Activated CD4-positive, alpha-beta T cell treated with anti-CD3 and anti-CD28 coated beads, Interleukin-2, amount 50 U/mL, for 48 hours (primary cell): Measurements from ENCODE around the gene INTS1.
A peak's percentile ranks its signal among the peaks of the same experiment; 100 is the strongest.

Source experiments
- DNase-seq, 2 experiments: peaks; one replicate each; pipeline ENCODE4 v3.0.0-alpha.2; 2020

INTS1 gene

DNA sequence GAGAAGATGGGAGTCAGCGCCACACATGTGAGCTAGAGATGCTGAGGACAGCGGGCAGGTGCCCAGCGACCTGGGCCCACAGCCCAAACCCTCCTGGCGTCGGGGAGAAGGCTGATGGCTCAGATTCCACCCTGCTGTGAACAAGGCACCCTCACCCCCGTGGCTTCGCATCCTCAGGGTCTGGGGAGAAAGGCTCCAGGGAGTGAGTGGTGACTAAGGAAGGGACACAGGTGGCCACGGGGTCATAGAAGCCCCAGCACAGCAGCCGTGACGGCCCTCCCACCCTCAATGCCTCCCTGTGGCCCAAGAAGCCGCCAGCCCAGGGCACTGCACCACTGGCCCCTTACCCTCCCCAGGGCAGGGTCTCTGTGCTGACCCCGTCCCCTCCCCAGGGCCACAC is 19.6 kb downstream of the INTS1 start:
- DNase-seq = no peak

DNA sequence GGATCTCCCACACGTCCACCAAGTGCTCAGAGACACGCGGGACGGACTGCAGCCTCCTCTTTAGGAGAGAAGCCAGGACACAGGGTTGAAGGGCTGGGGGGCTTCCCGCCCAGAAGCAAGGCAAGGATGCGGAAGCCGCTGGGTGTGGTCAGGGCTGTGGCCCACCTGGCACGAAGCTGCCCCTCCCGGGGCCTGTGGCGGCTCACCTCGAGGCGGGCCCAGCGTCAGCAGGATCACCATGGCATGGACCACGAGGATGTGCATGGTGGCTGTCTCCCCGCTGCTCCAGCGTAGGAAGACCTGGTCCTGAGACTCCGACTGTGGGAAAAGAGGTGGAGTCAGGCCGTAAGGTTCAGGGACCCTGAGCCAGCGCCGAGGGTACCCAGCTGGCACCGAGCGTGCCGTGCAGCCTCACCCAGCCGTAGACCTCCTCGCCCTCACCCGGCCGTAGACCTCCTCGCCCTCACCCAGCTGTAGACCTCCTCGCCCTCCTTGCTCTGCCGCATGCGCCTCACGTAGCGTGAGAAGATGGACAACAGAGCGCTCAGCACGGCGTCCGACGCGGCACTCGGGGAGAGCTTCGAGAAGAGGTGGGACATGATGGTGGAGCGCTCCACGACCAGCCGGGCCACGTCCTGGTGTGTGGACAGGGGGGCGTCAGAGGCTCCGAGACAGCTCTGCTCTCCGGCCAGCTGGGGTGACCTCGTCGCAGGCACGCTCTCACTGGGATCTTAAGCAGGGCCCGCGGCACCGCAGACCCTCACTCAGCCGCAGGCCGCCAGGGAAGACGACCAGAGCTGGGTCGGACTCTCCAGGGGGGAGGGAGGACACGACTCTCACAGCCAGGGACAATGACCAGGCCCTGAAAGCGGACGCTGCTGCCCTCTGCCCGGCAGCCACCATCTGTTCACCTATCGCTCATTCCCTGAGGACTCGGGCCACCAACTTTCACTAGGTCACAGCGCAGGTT is 20.4 kb downstream of the INTS1 start:
- no peak for DNase-seq

DNA sequence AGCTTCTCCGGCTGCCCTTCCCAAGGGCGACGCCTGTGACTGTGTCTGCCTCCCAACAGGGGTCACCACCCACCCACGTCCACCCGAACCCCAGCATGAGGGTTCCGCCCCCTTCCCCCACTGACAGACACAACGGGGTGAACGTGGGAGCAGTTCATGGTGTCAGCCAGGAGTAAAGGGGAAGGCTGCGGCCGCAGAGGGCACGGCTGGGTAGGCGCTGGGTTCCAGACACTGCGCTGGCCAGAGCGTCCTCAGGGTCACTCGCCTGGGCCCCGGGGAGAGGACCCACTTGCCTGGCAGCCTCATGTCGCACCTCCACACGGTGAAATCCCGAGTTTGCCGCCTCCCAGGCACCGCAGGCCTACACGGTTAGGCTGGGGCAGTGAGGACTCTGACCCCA is 21.1 kb downstream of the INTS1 start:
- DNase-seq = no peak

DNA sequence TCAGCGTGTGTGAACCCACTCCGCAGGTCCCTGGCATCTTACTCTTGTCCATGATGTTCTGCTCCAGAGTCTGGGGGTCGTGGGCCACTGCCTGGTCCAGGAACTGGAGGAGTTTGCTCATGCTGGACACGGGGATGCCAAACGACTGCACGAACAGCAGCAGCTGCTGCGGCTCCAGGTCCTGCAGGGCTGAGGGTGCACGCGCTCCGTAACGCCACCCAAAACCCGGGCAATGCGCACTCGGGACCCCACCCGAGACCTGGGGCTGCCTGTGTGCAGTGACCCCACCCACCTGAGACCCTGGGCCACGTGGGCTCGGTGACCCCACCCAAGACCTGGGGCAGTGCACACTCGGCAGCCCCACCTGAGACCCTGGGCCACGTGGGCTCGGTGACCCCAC is 22.9 kb downstream of the INTS1 start:
- no peak for DNase-seq

DNA sequence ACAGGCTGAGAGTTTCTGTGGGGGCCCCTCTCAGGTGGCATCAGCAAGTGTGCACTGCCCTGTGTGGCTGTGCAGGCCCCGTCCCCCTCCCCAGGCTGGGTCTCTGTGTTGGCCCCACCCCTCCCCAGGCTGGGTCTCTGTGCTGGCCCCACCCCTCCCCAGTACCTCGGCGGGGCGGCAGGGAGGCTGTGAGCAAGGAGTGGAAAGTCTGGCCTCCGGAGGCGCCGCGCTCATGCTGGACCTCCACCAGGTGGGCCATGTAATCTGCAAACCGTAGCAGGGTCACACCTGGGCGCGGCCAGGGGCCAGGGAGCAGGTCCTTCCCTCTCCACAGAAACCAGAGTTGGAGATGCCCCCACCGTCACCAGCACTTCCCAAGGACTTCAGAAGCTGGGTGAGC is 23.5 kb downstream of the INTS1 start:
- DNase-seq = no peak

DNA sequence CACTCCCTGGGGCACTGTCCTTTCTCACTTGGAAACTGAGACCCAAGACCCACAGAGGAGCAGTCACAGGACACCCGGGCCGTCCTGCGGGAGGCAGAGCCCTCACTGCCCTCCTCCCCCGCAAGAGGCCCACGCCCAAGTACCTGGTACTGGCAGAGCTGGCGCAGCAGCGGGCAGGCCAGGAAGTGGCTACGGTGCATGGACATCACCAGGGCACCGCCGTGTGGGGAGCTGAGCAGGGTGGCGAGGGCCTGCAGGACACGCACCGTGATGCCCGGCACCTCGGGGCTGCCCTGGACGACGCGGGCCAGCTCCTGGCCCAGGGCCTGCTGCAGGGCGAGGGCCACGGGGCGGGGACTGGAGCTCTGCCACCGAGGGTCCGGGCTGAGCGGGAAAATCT is 24.9 kb downstream of the INTS1 start:
- no peak for DNase-seq

DNA sequence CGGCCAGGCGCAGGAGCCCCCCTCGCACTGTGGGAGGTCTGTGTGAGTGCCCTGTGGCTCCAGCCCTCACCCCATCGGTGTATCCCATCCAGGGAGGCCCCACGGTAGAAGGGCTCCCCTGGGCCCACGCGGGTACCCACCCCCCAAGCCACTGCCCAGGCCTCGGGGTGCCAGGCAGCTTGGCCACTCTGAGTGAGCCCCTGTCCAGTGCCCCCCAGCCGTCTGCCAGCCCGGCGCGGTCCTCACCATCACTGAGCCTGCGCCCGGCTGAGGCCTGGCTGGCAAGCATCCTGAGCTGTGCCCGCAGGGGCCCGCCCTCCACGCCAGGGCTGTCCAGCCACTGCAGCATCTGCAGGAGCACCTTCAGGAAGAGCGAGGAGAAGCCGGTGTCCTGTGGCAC is 25.7 kb downstream of the INTS1 start:
- no peak for DNase-seq

DNA sequence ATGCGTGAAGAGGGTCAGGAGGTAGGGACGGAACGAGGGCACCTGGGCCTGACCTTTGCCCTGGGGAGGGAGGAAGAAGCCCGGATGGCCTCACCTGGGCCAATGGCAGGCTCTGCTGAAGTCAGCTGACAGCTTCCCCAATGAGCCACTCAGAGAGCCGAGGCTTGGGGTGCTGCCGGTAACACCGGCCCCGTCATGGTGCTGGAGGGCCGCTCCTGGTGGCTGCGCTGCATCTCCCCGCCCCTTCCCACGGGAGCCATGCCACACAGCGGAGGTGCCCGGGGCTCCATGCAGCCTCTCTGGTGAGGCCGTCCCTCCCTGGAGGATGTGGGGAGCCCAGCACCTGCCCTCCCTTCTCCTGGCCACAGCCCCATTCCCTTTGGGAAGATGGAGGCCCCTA is 27.3 kb downstream of the INTS1 start:
- no peak for DNase-seq

DNA sequence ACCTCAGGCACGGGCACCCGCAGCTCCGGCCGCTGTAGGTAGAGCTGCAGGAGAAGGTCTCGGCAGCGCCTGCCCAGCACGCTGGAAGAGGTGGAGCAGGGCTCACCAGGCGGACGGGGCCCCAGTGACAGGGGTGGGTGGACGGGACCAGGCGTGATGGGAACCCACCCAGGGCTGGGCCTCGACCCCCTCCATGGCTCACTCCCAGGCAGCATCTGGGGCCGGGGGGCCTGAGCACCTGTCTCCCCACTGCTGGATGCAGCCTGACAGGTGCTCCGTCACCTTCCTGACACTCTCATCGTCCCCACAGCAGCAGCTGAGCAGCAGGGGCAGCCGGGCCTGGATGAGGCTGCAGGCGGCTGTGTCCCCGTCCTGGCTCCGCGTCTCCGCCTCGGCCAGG is 28.2 kb downstream of the INTS1 start:
- no peak for DNase-seq

DNA sequence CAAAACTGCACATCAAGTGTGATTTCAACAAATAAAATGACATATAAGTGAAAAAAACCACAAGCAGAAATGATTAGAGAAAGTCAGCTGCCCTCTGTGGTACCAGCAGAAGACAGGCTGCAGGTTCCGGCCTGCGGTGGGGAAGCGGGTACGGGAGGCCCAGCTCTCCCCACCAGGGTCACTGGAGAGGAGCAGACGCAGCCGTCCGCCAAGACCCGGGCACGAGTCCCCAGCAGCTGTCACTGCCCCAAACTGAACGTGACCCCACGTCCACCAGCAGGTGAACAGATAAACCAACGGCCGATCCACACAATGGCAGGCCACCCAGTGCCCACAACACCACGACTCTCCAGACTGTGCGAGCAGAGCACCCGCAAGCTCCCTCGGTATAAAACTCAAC is 28.8 kb downstream of the INTS1 start:
- no peak for DNase-seq

DNA sequence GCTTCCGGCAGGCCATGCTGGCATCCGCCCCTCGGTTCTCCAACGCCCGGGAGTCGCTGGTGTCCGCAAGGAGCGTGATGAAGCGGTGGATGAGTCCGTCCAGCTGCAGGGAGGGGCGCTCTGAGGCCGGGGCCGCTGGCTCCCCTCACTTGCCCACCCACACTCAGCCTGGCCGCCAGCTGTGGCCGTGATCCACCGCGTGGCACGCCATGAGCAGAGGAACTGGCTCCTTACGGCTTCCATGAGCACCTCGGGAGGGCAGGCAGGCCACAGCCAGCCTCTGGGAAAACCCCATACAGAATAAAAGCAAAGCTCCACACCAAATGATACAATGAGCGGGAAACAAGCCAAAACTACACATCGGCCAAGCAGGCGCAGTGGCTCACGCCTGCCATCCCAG is 29.5 kb downstream of the INTS1 start:
- DNase-seq = no peak

DNA sequence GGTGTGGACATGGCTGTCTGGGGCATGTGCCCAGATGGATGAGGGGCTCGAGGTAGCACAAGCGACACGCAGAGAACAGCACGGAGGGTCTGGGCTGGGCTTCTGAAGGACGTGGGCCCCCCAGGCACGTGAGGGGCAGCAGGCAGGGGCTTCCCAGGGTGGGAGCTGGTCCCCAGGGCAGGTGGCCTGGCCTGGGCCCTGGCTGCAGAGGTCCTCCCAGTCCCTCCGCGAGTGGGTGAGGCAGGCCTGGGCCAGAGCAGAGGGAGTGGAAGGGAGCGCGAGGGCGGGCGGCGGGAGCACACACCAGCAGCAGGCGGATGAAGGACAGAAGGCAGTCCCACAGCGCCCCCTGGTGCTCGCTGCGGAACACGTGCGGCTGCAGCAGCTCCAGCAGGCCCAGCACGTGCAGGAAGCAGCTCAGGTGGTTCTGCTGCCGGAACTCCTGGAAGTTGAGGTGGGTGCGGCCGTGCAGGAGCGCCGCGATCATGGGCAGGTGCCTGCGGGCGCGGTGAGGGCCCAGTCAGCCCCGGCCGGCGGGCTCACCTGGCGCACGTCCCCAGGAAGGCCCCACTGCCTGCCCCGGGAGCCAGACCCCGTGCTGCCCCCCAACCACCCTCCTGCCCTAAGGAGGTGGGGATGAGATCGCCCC is 30.2 kb downstream of the INTS1 start:
- DNase-seq = peak; percentile 89 to 90

DNA sequence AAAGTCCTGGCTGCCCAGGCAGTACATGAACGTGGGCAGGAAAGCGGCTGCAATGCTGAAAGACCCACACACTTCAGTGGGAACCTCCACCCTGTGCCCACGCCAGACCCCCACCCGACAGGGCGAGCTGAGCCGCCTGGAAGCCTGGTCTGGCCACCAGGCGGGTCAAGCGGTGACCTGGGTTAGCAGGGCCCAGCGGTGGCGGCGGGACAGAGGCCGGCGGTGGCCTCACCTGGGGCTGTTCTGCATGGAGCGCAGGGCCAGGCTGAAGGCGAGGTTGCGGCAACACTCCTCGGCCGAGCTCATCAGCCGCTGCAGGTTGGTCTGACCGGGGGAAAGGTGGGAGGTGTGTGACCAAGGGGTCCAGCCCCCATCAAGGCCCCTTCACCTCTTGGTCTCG is 33.3 kb downstream of the INTS1 start:
- no peak for DNase-seq

DNA sequence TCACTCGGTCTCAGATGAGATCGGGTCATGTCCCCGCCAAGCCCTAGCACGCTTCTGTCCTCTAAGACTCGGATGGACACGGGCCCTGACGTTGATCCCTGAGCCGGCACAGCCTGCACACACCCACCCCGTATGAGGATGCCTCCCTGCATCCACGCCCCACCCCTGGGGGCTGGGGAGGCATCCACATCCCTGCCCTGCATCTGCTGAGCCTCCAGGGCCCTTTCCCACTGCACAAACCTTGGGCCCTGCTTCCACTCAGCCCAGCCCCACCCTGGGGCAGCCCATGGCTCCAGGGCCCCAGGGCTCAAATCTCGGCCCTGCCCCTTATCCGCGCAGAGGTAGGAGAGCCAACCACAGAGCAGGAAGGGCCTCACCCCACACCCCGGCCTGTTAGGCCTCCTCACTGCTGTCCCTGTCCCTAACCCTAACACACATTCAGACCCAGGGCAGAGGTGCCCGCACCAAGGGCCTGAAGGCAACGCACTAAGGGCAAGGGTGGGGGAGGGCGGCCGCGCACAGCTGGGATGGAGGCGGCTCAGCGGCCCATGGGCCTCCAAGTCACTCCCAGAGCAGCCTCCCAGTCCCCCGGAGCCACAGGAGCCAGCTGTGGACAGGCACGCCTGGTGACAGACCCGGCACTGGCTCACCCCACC is 35.4 kb downstream of the INTS1 start:
- no peak for DNase-seq

DNA sequence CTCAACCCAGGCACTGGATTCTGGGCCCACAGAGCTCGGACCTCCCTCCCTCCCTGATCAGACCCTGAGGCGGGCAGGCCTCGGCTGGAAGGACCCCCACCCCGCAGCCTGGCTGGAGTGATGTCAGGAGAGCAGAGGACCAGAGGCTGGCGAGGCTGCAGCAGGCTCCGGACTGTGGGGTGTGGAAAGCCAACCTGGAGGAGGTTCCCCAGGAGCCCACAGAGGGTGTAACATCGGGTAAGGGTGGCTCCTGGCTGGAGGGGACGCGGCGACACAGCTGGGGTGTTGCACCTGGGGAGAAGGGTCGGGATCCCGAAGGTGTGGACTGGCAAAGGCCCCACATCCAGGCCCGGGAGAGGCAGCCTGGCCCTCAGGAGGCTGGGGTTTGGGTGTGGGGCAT is 36.0 kb downstream of the INTS1 start:
- no peak for DNase-seq

DNA sequence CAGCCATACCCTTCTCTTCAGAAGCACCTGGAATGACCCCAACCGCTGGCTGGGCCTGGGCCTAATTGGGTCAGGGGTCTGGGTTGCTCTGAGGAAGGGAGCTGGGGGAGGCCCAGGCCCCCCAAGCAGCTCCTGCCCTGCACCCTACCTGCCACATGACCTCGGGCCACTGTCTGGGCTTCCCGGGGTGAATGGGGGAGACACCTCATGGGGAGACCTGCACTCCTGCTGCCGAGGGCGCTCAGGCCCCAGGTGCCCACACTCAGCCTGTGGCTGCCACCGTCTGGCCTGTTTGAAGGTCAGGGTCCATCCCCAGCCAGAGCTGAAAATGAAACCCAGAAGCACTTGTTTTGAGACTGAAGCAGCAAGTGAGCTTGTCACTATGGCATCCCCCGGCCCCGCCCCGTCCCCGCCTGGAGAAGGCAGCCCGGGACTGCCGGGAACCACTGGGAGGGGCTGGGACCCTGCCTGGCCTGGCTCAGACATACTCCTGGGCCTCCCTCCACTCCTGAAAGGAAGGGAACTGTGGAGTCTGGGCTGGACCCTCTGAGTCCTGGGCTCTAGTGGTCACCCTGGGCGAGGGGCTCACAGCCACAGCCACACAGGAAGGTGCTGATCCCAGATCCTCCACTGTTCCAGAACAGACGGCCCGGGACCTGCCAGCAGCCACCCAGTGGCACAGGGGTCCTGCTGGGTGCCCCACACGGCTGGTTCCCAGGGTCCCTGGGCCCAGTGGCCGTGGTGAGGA is 37.5 kb downstream of the INTS1 start:
- no peak for DNase-seq

DNA sequence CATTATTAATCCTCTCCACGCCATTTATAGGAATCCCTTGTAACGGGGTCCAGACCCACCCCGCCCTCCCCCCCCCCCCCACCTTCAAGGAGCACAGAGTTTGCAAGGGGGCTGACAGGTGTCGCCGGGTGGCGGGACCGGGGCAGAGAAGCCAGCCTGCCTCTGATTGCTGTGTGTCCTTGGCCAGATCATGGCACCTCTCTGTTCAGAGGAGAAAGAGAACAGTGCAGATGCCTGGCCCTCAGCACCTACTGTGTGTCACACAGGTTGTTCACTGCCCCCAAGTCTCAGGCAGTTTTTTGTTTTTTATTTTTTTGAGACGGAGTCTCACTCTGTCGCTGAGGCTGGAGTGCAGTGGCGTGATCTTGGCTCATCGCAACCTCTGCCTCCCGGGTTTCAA is 39.5 kb downstream of the INTS1 start:
- DNase-seq = no peak

DNA sequence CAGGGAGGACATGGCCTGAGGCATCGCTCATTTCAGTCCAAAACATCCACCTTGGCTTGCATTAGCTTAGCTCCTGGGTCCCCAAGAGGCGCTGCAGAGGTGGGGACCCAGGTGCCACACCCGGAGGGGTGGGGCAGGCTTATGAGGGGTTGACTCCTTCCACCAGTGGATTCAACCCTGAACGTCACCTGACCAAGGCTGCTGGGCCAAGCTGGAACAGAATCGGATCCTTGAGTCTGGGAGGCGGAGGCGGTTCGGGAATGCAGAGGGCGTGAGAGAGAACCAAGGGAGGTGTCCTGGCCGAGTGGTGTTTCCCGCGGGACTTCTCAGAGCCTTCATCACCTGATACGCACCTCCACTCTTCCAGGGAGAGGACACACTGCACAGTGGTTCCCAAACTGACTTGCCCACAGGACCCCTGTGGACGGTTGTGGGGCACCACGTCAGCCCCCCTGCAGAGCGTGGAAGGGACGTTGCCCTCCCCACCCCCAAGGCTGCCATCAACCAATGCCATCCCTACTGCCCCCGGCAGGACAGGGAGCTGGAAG is 40.4 kb downstream of the INTS1 start:
- no peak for DNase-seq

DNA sequence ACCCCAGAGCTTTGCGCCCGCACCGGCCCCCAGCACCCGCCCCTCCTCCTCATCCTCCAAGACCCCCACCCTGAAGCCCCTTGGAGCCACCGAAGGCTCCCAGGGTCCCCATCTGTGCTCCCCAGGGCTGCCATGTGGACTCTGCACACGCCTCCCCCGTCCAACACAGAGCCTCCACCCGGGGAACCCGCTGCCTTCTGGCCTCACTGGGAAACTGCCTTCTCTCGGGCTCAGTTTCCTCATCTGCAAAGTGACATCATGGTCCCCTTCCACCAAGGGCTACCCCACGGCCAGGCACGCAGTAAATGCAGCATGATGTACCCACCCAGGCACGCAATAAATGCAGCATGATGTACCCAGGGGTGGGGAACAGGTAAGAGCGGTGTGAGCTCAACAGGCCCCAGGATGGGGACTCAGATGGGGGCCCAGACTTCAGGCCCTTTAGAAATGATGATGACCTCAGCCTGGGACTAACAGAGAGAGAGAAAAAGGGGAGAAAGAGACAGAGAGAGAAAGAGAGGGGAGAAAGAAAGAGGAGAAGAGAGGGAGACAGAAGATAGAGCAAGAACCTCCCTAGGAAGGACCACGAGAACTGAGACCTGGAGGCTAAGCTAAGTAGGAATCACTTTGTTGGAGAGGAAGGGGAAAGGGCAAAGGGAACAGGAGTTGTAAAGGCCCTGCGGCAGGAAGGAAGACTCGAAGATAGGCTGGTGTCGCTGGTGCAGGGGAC is 42.4 kb downstream of the INTS1 start:
- DNase-seq = no peak

DNA sequence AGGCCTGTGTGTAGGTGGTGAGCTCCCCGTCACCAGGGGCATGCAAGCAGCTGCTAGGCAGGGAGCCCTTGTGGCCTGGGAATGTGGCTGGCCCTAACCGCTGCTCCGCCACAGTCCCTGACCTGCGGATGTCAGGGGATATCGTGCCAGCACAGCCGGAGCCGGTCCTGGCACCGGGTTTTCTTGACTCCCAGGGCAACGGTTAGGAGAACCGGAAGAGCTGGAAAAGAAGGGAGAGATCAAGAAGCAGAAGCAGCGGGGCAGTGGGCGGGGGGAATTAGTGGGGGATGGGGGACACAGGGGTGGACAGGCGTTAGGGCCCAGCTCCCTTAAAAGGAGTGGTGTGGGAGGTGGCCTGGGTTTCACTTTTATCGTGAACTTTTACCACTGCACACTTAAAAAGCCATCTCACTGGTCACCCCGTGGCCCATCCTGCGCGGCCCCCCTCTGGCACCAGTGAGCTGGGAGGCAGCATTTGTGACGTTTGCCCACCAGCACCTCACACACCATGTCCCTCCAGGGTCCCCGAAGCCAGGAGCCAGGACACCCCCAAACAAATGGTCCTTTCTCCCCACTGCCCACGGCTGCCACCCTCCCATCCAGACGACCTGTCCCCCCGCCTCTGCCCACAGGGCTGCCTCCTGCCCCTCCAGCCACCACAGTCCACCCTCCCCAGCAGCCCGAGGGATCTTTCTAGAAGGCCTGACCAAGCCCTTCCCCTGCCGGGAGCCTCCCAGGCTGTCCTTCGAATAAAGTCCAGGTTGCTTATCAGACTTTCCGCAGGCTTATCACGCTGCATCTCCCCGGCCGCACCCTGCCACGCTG is 43.2 kb downstream of the INTS1 start:
- DNase-seq = no peak
